ENCODE data around the gene STPG2. TPM values are rescaled to one million over a fixed set of nuclear protein-coding genes. Genes with fewer than 3 reads are reported as not detected.

The STPG2 gene
- not detected in 2 replicates for total RNA-seq

GRCh38 chr4:98143001-98143899, at the start of gene STPG2:
TSS of gene STPG2 (minus strand) at chr4:98143476.

Other genes with a start within 250 kb of the STPG2 start
- gene RAP1GDS1, start 117.9 kb upstream of the STPG2 start, total RNA-seq: 62.6 and 77.8 TPM in 2 replicates